OCI-LY7 (cell line): Measurements from ENCODE around the gene LAMA2. TPM values are rescaled to one million over a fixed set of nuclear protein-coding genes. Genes with fewer than 3 reads are reported as not detected.

ENCODE experiments used
- BruUV-seq: library from RNA; stranded (reverse); fragments of 400-500 nt; replicated peaks from 2 replicates; lab custom pipeline; 2021; lab: Mats Ljungman, UMichigan
- CTCF ChIA-PET: fragments of 300-600 bp; sonication (Branson Sonifier 250); formaldehyde crosslinking; loops from one replicate; lab custom pipeline; 2022; ENCODE audit warnings: antibody characterized with exemption; ENCODE audit not compliant: unreplicated experiment; lab: Charles Lee
- POLR2A ChIA-PET: fragments of 300-600 bp; sonication (Branson Sonifier 250); formaldehyde crosslinking; loops from one replicate; lab custom pipeline; 2022; ENCODE audit warnings: antibody characterized with exemption; lab: Charles Lee
- DNase-seq: peaks from one replicate; pipeline ENCODE4 v3.0.0-alpha.2; 2015; ENCODE audit warnings: low spot score
- H2AFZ ChIP-seq: fragments of 200-600 bp; sonication (generic), shearing (Covaris generic); 2 replicates; pipeline ENCODE4 v1.6.1; 2014; ENCODE audit warnings: mild to moderate bottlenecking, antibody characterized with exemption, low read length, moderate library complexity
- H3K27ac ChIP-seq: fragments of 200-600 bp; sonication (generic); 2 replicates; pipeline ENCODE4 v1.5.1; 2014; ENCODE audit warnings: mixed run types, low read depth, mild to moderate bottlenecking, moderate library complexity, low read length, inconsistent platforms; ENCODE audit not compliant: poor library complexity, severe bottlenecking
- H3K36me3 ChIP-seq: fragments of 200-600 bp; sonication (generic); 2 replicates; pipeline ENCODE4 v1.6.1; 2014; ENCODE audit warnings: mild to moderate bottlenecking, antibody characterized with exemption, low read length, moderate library complexity, mixed read lengths; ENCODE audit not compliant: insufficient read depth
- H3K4me1 ChIP-seq: fragments of 200-600 bp; sonication (generic); 2 replicates; pipeline ENCODE4 v1.5.1; 2014; ENCODE audit warnings: mild to moderate bottlenecking, low read length; ENCODE audit not compliant: insufficient read depth, poor library complexity, severe bottlenecking
- H3K4me2 ChIP-seq: fragments of 200-600 bp; sonication (generic); 2 replicates; pipeline ENCODE4 v1.6.1; 2014; ENCODE audit warnings: mild to moderate bottlenecking, low read length
- H3K4me3 ChIP-seq: fragments of 200-600 bp; sonication (generic); 2 replicates; pipeline ENCODE4 v1.5.1; 2014; ENCODE audit warnings: mild to moderate bottlenecking, low read depth, low read length; ENCODE audit not compliant: poor library complexity, severe bottlenecking
- H3K79me2 ChIP-seq: fragments of 200-600 bp; sonication (generic); 2 replicates; pipeline ENCODE4 v1.6.1; 2016; ENCODE audit warnings: low read depth, mild to moderate bottlenecking, low read length, moderate library complexity, mixed read lengths; ENCODE audit not compliant: insufficient read depth
- H3K9me2 ChIP-seq: fragments of 200-600 bp; sonication (generic); 2 replicates; pipeline ENCODE4 v1.6.1; 2016; ENCODE audit warnings: mild to moderate bottlenecking, low read length, mixed read lengths; ENCODE audit not compliant: insufficient read depth
- H3K9me3 ChIP-seq: fragments of 200-600 bp; sonication (generic); 2 replicates; pipeline ENCODE4 v1.6.1; 2014; ENCODE audit warnings: mild to moderate bottlenecking, mixed run types, low read length, mixed read lengths
- H4K20me1 ChIP-seq: fragments of 200-600 bp; sonication (generic); 2 replicates; pipeline ENCODE4 v1.6.1; 2014; ENCODE audit warnings: mild to moderate bottlenecking, antibody characterized with exemption, low read length, moderate library complexity, mixed read lengths; ENCODE audit not compliant: insufficient read depth
- CTCF ChIP-seq: fragments of 200-600 bp; sonication (generic); conservative IDR thresholded peaks from 2 replicates; pipeline ENCODE4 v1.5.1; 2014; ENCODE audit warnings: mild to moderate bottlenecking, antibody characterized with exemption, low read length, moderate library complexity, mixed read lengths
- EZH2phosphoT487 ChIP-seq: fragments of 200-600 bp; sonication (generic); IDR thresholded peaks from 2 replicates; pipeline ENCODE4 v1.6.1; 2018; ENCODE audit warnings: low read depth, borderline replicate concordance, mild to moderate bottlenecking, mixed run types, antibody characterized with exemption, low read length, moderate library complexity, mixed read lengths
- intact Hi-C: fragments of 100-400 bp; cut with micrococcal nuclease; formaldehyde crosslinking; loops from one replicate; pipeline ENCODE4 v1.10.0; 2022; ENCODE audit not compliant: unreplicated experiment
- total RNA-seq, 2 experiments: library from RNA; depleted of rRNA in 1 of 2; stranded (reverse); fragments of >200 nt in 1 of 2; shearing (Covaris generic) in 1 of 2; gene quantifications; 2 replicates each; pipeline ENCODE4 v1.2.3, GENCODE V29; 2014 to 2022

LAMA2 gene
- total RNA-seq, 2 experiments from 2014 or later, result not detected

GRCh38 chr6:129507059-129507807 lies 624.3 kb downstream of the LAMA2 start:
- TF ChIP-seq EZH2phosphoT487, result no peak
- TF ChIP-seq CTCF, result no peak
- ChIA-PET CTCF (no interaction called here), POLR2A (no interaction called here)
- H3K27ac ChIP-seq, result no peak overlapping the region
- intact Hi-C loops, result no loop called here
- no peaks in the 10 kb centered on the region for H3K9me3 ChIP-seq
- no peaks in the 10 kb centered on the region for H3K79me2 ChIP-seq
- H3K4me3 ChIP-seq, result no peak overlapping the region
- H4K20me1 ChIP-seq, result no peaks in the 10 kb centered on the region
- no peak for DNase-seq
- H2AFZ ChIP-seq, result no peak overlapping the region
- no peaks in the 10 kb centered on the region for H3K4me1 ChIP-seq
- no peaks in the 10 kb centered on the region for H3K9me2 ChIP-seq
- BruUV-seq, result no TSS peak
- H3K4me2 ChIP-seq, result no peak overlapping the region
- no peaks in the 10 kb centered on the region for H3K36me3 ChIP-seq

GRCh38 chr6:129507846-129508245 lies 624.9 kb downstream of the LAMA2 start:
- Histone ChIP-seq H3K4me1 (no peaks in the 10 kb centered on the region), H2AFZ (no peak overlapping the region), H3K4me3 (no peak overlapping the region), H4K20me1 (no peaks in the 10 kb centered on the region), H3K27ac (no peak overlapping the region), H3K4me2 (no peak overlapping the region), H3K9me2 (no peaks in the 10 kb centered on the region), H3K79me2 (no peaks in the 10 kb centered on the region), H3K9me3 (no peaks in the 10 kb centered on the region), H3K36me3 (no peaks in the 10 kb centered on the region)
- intact Hi-C loops, result no loop called here
- ChIA-PET POLR2A (no interaction called here), CTCF (no interaction called here)
- DNase-seq, result no peak
- no peak for TF ChIP-seq EZH2phosphoT487
- no peak for TF ChIP-seq CTCF
- no TSS peak for BruUV-seq

- ChIA-PET POLR2A (no interaction called here), CTCF (no interaction called here)
- no peaks in the 10 kb centered on the region for H3K79me2 ChIP-seq
- BruUV-seq, result no TSS peak
- DNase-seq, result no peak
- no peaks in the 10 kb centered on the region for H3K9me3 ChIP-seq
- H3K27ac ChIP-seq, result no peak overlapping the region
- H2AFZ ChIP-seq, result no peak overlapping the region
- no peaks in the 10 kb centered on the region for H3K9me2 ChIP-seq
- H3K4me2 ChIP-seq, result no peak overlapping the region
- no peaks in the 10 kb centered on the region for H3K4me1 ChIP-seq
- TF ChIP-seq EZH2phosphoT487 (no peak), CTCF (no peak)
- no peaks in the 10 kb centered on the region for H4K20me1 ChIP-seq
- intact Hi-C loops, result no loop called here
- H3K36me3 ChIP-seq, result no peaks in the 10 kb centered on the region
- no peak overlapping the region for H3K4me3 ChIP-seq
Observed at GRCh38 chr6:129508477-129509145, 625.7 kb downstream of the LAMA2 start.
